Panc1 (cell line): ENCODE data around the gene ASAP2. TPM values are rescaled to one million over a fixed set of nuclear protein-coding genes. Genes with fewer than 3 reads are reported as not detected.

Experiments used
- ATAC-seq: fragments of 200-7000 bp; cut with Tn5 transposase; 2 replicates; pipeline ENCODE4 v1.9.1; 2020; ENCODE audit warnings: mild to moderate bottlenecking, moderate library complexity
- BruUV-seq: library from RNA; stranded (reverse); fragments of 400-500 nt; replicated peaks from 2 replicates; lab custom pipeline; 2021; lab: Mats Ljungman, UMichigan
- CTCF ChIA-PET: fragments of 300-600 bp; sonication (Branson Sonifier 250); formaldehyde crosslinking; loops from one replicate; lab custom pipeline; 2022; ENCODE audit warnings: antibody characterized with exemption; lab: Charles Lee
- POLR2A ChIA-PET: fragments of 300-600 bp; sonication (Branson Sonifier 250); formaldehyde crosslinking; loops from one replicate; lab custom pipeline; 2022; ENCODE audit warnings: antibody characterized with exemption; lab: Charles Lee
- DNase-seq: peaks from one replicate; pipeline ENCODE4 v3.0.0-alpha.2; 2010; ENCODE audit warnings: low read depth, low spot score
- H3K27ac ChIP-seq: 2 replicates; pipeline ENCODE4 v1.5.1; 2011; ENCODE audit warnings: mild to moderate bottlenecking, low read length, inconsistent platforms
- H3K27me3 ChIP-seq: fragments of 200-500 bp; sonication (Bioruptor generic); 2 replicates; pipeline ENCODE4 v1.6.0; 2014; ENCODE audit warnings: low read length, inconsistent platforms; ENCODE audit not compliant: control insufficient read depth, insufficient read depth
- H3K36me3 ChIP-seq: fragments of 200-500 bp; sonication (Bioruptor generic); 2 replicates; pipeline ENCODE4 v1.5.1; 2014; ENCODE audit warnings: inconsistent platforms, mild to moderate bottlenecking, low read length, moderate library complexity; ENCODE audit not compliant: control insufficient read depth, insufficient read depth
- H3K4me1 ChIP-seq: 2 replicates; pipeline ENCODE4 v1.5.1; 2011; ENCODE audit warnings: inconsistent platforms, mild to moderate bottlenecking, low read length, moderate library complexity; ENCODE audit not compliant: control insufficient read depth, insufficient read depth
- H3K4me3 ChIP-seq, 2 experiments: 2 replicates each; pipeline ENCODE4 v1.5.1; 2011 to 2012; ENCODE audit warnings: low read depth in 2 of 2, low read length in 2 of 2, mild to moderate bottlenecking in 2 of 2, inconsistent platforms in 1 of 2, moderate library complexity in 1 of 2
- H3K9me3 ChIP-seq: fragments of 200-500 bp; sonication (Bioruptor generic); 2 replicates; pipeline ENCODE4 v1.5.1; 2014; ENCODE audit warnings: low read depth, mild to moderate bottlenecking, inconsistent platforms, low read length, moderate library complexity; ENCODE audit not compliant: control insufficient read depth, insufficient read depth
- CTCF ChIP-seq: fragments of 450-650 bp; IDR thresholded peaks from 2 replicates; pipeline ENCODE4 v1.5.1; 2017; ENCODE audit warnings: mild to moderate bottlenecking
- POLR2AphosphoS5 ChIP-seq: IDR thresholded peaks from 2 replicates; pipeline ENCODE4 v1.6.1; 2012; ENCODE audit warnings: mild to moderate bottlenecking, low read depth, low read length, moderate library complexity
- REST ChIP-seq, 2 experiments: IDR thresholded peaks; 2 replicates each; pipeline ENCODE4 v1.6.1; 2011 to 2012; ENCODE audit warnings: low read depth in 2 of 2, control low read depth in 1 of 2, low read length in 1 of 2, mild to moderate bottlenecking in 1 of 2, moderate library complexity in 1 of 2; ENCODE audit not compliant: insufficient read depth in 1 of 2
- SIN3A ChIP-seq: IDR thresholded peaks from 2 replicates; pipeline ENCODE4 v1.6.1; 2012; ENCODE audit warnings: low read depth, mild to moderate bottlenecking, low read length, moderate library complexity, borderline replicate concordance; ENCODE audit not compliant: insufficient read depth
- TCF7L2 ChIP-seq: IDR thresholded peaks from 2 replicates; pipeline ENCODE4 v1.6.1; 2011; ENCODE audit warnings: mild to moderate bottlenecking, low read depth, low read length, inconsistent platforms
- in situ Hi-C: cut with HindIII; loops from 2 replicates; pipeline ENCODE4 v1.10.0; 2016; ENCODE audit warnings: low sequenced_read_pairs, low pct_unique_long_range_greater_than_20kb
- intact Hi-C: fragments of 100-400 bp; cut with micrococcal nuclease; formaldehyde crosslinking; loops from one replicate; pipeline ENCODE4 v1.10.0; 2022; ENCODE audit not compliant: unreplicated experiment
- total RNA-seq: library from RNA; stranded (reverse); gene quantifications from one replicate; pipeline ENCODE4 v1.2.1, GENCODE V29; 2021; ENCODE audit not compliant: unreplicated experiment

The ASAP2 gene
- total RNA-seq, 1 experiment from 2014 or later = 107 TPM

- DNase-seq (no peak), ATAC-seq (no peak)
- Histone ChIP-seq H3K4me1 (peaks cover 9% of the 10 kb centered on the region), H3K9me3 (no peaks in the 10 kb centered on the region), H3K27me3 (no peaks in the 10 kb centered on the region), H3K36me3 (peaks cover 28% of the 10 kb centered on the region), H3K27ac (no peak overlapping the region; the same call in 1 of the 2 replicates), H3K4me3 (no peak overlapping the region)
- CTCF ChIA-PET = interaction anchor here (0.6 to 1.2 kb wide), 2 partner anchors 21 to 71 kb away, joined by 4 to 5 read pairs; no protein-coding TSS in a partner anchor
- TF ChIP-seq SIN3A (no peak), CTCF (no peak), TCF7L2 (no peak), REST (IDR thresholded peaks at IDR 0.05; ENCODE audit: insufficient read depth in 1 of 2, low read depth in 2 of 2, low read length in 1 of 2) (no peak), POLR2AphosphoS5 (no peak)
- intact Hi-C loops (loop anchor here (5.0 kb wide), 1 partner anchor 190 kb away; no protein-coding TSS in a partner anchor), in situ Hi-C loops (no loop called here)
- POLR2A ChIA-PET = no interaction called here
- no TSS peak for BruUV-seq
These were observed 125.7 kb downstream of the ASAP2 start for GRCh38 chr2:9332136-9332852.

- BruUV-seq = TSS peak; percentile 5
- Histone ChIP-seq H3K27me3 (no peaks in the 10 kb centered on the region), H3K27ac (no peak overlapping the region; the same call in 1 of the 2 replicates), H3K9me3 (no peaks in the 10 kb centered on the region), H3K4me3 (no peak overlapping the region), H3K36me3 (peaks cover 25% of the 10 kb centered on the region), H3K4me1 (peaks cover 6% of the 10 kb centered on the region)
- DNase-seq = no peak
- intact Hi-C loops (loop anchor here (5.0 kb wide), 1 partner anchor 191 kb away; no protein-coding TSS in a partner anchor), in situ Hi-C loops (no loop called here)
- CTCF ChIA-PET = interaction anchor here (0.6 to 1.2 kb wide), 2 partner anchors 72 to 193 kb away, joined by 3 to 4 read pairs; no protein-coding TSS in a partner anchor
- no peak for ATAC-seq
- POLR2A ChIA-PET = interaction anchor here (0.6 kb wide), 1 partner anchor 142 kb away, joined by 3 read pairs; no protein-coding TSS in a partner anchor
- TF ChIP-seq REST (IDR thresholded peaks at IDR 0.05; ENCODE audit: insufficient read depth in 1 of 2, low read depth in 2 of 2, low read length in 1 of 2) = no peak
- TF ChIP-seq CTCF = no peak
- no peak for TF ChIP-seq TCF7L2
- TF ChIP-seq SIN3A = no peak
- no peak for TF ChIP-seq POLR2AphosphoS5
These were observed 126.2 kb downstream of the ASAP2 start for GRCh38 chr2:9332853-9333245.
